ENCODE measurements around the gene BRMS1L.

- TF ChIP-seq CTCF (IDR thresholded peaks at IDR 0.05) (no peak), POLR2A (IDR thresholded peaks at IDR 0.05) (no peak)
Measured at GRCh38 chr14:35858521-35859209, 32.5 kb downstream of the BRMS1L start.

Measured in testis (tissue), 2 donors.